Measurements from ENCODE around the gene NOX1.

Gene NOX1

DNA sequence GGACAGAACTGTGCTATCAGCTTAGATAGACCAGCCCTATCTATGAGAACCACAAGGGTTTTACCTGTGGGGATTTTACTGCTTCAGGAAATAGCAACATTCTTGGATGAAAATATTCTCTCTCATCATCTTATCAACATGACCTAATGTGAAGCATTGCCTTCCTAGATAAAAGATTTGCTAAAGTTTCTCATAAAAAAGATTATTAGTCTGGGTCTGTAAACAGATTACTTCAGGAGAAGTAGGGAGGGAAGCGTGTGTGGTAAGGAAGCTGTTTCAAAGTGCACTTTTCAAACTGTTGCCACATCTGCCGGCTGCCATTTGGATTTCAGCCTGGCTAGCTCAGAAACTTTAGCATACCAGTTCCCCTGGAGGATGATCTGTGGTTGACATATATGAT, at the start of gene NOX1:
Gene NOX1, minus strand, starts transcription at position 35 of the 400 bp plus-strand sequence. CDS start 220 bp downstream, outside the sequence.
- no peaks in the 10 kb centered on the region for H3K36me3 ChIP-seq
- no peaks in the 10 kb centered on the region for H3K9me3 ChIP-seq
- no peak within 1 kb of the TSS for H3K27ac ChIP-seq
- H3K27me3 ChIP-seq = no peaks in the 10 kb centered on the region
- TF ChIP-seq, protein P1, sequence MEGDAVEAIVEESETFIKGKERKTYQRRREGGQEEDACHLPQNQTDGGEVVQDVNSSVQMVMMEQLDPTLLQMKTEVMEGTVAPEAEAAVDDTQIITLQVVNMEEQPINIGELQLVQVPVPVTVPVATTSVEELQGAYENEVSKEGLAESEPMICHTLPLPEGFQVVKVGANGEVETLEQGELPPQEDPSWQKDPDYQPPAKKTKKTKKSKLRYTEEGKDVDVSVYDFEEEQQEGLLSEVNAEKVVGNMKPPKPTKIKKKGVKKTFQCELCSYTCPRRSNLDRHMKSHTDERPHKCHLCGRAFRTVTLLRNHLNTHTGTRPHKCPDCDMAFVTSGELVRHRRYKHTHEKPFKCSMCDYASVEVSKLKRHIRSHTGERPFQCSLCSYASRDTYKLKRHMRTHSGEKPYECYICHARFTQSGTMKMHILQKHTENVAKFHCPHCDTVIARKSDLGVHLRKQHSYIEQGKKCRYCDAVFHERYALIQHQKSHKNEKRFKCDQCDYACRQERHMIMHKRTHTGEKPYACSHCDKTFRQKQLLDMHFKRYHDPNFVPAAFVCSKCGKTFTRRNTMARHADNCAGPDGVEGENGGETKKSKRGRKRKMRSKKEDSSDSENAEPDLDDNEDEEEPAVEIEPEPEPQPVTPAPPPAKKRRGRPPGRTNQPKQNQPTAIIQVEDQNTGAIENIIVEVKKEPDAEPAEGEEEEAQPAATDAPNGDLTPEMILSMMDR (IDR thresholded peaks at IDR 0.05) = no peak
- no peaks in the 10 kb centered on the region for H3K4me1 ChIP-seq (ENCODE audit: control insufficient read depth in 1 of 2, insufficient read depth in 1 of 2, low read depth in 1 of 2, low read length in 1 of 2)
- no peak within 1 kb of the TSS for H3K4me3 ChIP-seq (ENCODE audit: low read depth in 1 of 2, low read length in 1 of 2)

DNA sequence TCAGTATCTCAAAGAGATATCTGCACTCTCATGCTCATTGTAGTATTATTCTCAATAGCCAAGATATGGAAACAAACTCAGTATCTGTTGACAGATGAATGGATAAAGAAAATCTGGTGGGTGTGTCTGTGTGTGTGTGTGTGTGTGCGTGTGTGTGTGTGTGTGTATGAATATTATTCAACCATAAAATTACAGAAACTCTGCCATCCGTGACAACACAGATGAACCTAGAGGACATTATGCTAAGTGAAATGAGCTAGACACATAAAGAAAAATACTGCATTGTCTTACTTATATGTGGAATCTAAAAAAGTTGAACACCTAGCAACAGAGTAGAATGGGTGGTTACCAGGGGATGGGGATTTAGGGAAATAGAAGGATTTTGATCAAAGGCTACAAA, 41.4 kb upstream of the NOX1 start:
- Histone ChIP-seq H3K27ac (no peak overlapping the region), H3K4me3 (ENCODE audit: low read depth in 1 of 2, low read length in 1 of 2) (no peak overlapping the region), H3K4me1 (ENCODE audit: control insufficient read depth in 1 of 2, insufficient read depth in 1 of 2, low read depth in 1 of 2, low read length in 1 of 2) (no peaks in the 10 kb centered on the region), H3K36me3 (no peaks in the 10 kb centered on the region), H3K9me3 (no peaks in the 10 kb centered on the region), H3K27me3 (no peaks in the 10 kb centered on the region)
- TF ChIP-seq, protein P1 (IDR thresholded peaks at IDR 0.05) = no peak

DNA sequence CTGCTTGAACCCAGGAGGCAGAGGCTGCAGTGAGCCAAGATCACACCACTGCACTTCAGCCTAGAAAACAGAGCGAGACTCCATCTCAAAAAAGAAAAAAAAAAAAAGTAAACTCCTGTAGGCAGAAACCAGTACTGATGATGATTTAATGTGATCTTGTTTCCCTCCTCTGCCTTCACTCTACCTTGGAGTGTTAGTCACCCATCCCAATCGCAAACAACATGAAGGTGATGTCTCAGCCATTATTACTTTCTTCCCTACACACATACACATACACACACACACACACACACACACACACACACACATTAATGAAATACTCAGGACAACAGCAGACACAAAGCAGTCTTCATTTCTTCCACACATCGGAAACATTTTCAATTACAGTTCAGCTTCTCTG, 39.0 kb upstream of the NOX1 start:
- Histone ChIP-seq H3K36me3 (no peaks in the 10 kb centered on the region), H3K4me1 (ENCODE audit: control insufficient read depth in 1 of 2, insufficient read depth in 1 of 2, low read depth in 1 of 2, low read length in 1 of 2) (no peaks in the 10 kb centered on the region), H3K27ac (no peak overlapping the region), H3K9me3 (no peaks in the 10 kb centered on the region), H3K27me3 (no peaks in the 10 kb centered on the region), H3K4me3 (ENCODE audit: low read depth in 1 of 2, low read length in 1 of 2) (no peak overlapping the region)
- TF ChIP-seq, protein P1 (IDR thresholded peaks at IDR 0.05) = no peak

DNA sequence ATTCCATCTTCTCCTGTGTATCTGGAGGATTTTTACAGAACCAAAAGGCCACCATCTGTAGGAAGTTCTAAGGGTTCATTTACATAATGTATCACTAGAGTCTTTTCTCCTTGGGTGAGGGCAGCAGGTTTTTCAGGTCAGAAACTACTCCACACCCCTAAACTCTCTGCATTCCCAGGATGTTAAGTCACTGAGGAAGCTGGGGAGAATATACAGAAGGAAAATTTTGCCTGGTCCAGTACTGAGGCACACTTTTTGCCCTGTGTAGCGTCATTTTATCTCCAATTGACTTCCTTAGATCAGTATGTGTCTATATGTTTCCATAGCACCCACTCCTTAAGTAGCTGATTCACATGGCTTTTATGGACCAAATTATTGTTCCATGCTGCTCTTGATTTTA, 37.6 kb upstream of the NOX1 start:
- Histone ChIP-seq H3K27me3 (no peaks in the 10 kb centered on the region), H3K4me1 (ENCODE audit: control insufficient read depth in 1 of 2, insufficient read depth in 1 of 2, low read depth in 1 of 2, low read length in 1 of 2) (no peaks in the 10 kb centered on the region), H3K9me3 (no peaks in the 10 kb centered on the region), H3K4me3 (ENCODE audit: low read depth in 1 of 2, low read length in 1 of 2) (no peak overlapping the region), H3K27ac (no peak overlapping the region), H3K36me3 (no peaks in the 10 kb centered on the region)
- TF ChIP-seq, protein P1 (IDR thresholded peaks at IDR 0.05) = no peak

DNA sequence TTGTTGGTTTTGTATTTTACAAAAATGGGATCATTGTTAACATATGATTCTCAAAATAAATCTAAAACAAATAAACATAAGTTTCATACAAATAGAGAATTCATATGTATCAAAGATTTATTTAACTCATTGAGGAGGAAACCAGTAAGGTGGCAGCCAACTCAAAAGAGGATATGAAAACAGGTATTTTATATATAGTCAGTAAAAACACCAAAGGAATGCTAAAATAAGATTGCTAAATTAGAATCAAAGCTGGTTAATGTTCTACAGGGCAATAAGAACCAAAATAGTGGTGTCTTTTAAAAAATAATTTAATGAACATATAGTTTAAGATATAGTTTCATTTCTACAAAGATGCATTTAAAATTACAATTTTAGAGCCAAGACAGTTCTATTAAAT, 31.5 kb upstream of the NOX1 start:
- H3K9me3 ChIP-seq = no peaks in the 10 kb centered on the region
- H3K4me3 ChIP-seq (ENCODE audit: low read depth in 1 of 2, low read length in 1 of 2) = no peak overlapping the region

More for the DNA sequence above, 31.5 kb upstream of the NOX1 start:
- no peak overlapping the region for H3K27ac ChIP-seq
- no peaks in the 10 kb centered on the region for H3K27me3 ChIP-seq
- TF ChIP-seq, protein P1 (IDR thresholded peaks at IDR 0.05) = no peak
- H3K4me1 ChIP-seq (ENCODE audit: control insufficient read depth in 1 of 2, insufficient read depth in 1 of 2, low read depth in 1 of 2, low read length in 1 of 2) = no peaks in the 10 kb centered on the region
- no peaks in the 10 kb centered on the region for H3K36me3 ChIP-seq
